ENCODE results near the gene PDXK. TPM values are rescaled to one million over a fixed set of nuclear protein-coding genes. Genes with fewer than 3 reads are reported as not detected.
A peak's percentile ranks its signal among the peaks of the same experiment; 100 is the strongest.

Gene PDXK
- total and polyA plus RNA-seq, 9 of the 15 experiments (the other 6 are each of a cell fraction or from before 2014, with no cell fraction given) = 5.6 to 162 (median 76.5) TPM

DNA sequence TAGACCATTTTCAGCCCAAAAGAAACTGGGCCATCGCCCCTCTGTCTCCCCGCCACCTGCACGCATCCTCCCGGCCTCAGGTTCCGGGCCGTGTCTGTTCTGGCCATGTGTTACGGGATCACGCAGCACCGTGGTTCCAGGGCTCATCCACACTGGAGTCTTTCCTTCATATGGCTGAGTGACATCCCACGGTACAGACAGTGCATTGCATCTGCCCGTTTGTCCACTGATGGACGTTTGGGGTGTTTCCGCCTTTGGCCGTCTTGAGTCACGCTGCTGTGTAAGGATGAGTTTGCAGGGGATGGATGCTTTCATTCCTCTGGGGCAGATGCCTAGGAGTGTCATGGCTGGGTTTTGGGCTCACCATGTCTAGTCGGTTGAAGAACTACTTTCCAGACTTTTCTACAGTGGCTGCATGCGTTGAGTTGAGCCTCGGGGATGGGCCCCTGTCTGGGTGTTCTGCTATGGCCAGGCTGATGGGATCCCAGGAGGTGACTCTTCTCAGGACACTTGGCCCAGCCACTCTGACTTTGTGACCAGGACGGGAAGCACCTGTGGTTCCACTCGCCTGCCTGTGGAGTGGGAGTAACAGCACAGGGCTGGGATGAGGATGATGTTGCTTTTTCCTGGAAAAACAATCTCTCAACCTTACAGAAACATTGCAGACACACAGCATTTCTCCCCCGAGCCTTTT, 87.2 kb downstream of the PDXK start (continued):
- TF ChIP-seq, protein P1, sequence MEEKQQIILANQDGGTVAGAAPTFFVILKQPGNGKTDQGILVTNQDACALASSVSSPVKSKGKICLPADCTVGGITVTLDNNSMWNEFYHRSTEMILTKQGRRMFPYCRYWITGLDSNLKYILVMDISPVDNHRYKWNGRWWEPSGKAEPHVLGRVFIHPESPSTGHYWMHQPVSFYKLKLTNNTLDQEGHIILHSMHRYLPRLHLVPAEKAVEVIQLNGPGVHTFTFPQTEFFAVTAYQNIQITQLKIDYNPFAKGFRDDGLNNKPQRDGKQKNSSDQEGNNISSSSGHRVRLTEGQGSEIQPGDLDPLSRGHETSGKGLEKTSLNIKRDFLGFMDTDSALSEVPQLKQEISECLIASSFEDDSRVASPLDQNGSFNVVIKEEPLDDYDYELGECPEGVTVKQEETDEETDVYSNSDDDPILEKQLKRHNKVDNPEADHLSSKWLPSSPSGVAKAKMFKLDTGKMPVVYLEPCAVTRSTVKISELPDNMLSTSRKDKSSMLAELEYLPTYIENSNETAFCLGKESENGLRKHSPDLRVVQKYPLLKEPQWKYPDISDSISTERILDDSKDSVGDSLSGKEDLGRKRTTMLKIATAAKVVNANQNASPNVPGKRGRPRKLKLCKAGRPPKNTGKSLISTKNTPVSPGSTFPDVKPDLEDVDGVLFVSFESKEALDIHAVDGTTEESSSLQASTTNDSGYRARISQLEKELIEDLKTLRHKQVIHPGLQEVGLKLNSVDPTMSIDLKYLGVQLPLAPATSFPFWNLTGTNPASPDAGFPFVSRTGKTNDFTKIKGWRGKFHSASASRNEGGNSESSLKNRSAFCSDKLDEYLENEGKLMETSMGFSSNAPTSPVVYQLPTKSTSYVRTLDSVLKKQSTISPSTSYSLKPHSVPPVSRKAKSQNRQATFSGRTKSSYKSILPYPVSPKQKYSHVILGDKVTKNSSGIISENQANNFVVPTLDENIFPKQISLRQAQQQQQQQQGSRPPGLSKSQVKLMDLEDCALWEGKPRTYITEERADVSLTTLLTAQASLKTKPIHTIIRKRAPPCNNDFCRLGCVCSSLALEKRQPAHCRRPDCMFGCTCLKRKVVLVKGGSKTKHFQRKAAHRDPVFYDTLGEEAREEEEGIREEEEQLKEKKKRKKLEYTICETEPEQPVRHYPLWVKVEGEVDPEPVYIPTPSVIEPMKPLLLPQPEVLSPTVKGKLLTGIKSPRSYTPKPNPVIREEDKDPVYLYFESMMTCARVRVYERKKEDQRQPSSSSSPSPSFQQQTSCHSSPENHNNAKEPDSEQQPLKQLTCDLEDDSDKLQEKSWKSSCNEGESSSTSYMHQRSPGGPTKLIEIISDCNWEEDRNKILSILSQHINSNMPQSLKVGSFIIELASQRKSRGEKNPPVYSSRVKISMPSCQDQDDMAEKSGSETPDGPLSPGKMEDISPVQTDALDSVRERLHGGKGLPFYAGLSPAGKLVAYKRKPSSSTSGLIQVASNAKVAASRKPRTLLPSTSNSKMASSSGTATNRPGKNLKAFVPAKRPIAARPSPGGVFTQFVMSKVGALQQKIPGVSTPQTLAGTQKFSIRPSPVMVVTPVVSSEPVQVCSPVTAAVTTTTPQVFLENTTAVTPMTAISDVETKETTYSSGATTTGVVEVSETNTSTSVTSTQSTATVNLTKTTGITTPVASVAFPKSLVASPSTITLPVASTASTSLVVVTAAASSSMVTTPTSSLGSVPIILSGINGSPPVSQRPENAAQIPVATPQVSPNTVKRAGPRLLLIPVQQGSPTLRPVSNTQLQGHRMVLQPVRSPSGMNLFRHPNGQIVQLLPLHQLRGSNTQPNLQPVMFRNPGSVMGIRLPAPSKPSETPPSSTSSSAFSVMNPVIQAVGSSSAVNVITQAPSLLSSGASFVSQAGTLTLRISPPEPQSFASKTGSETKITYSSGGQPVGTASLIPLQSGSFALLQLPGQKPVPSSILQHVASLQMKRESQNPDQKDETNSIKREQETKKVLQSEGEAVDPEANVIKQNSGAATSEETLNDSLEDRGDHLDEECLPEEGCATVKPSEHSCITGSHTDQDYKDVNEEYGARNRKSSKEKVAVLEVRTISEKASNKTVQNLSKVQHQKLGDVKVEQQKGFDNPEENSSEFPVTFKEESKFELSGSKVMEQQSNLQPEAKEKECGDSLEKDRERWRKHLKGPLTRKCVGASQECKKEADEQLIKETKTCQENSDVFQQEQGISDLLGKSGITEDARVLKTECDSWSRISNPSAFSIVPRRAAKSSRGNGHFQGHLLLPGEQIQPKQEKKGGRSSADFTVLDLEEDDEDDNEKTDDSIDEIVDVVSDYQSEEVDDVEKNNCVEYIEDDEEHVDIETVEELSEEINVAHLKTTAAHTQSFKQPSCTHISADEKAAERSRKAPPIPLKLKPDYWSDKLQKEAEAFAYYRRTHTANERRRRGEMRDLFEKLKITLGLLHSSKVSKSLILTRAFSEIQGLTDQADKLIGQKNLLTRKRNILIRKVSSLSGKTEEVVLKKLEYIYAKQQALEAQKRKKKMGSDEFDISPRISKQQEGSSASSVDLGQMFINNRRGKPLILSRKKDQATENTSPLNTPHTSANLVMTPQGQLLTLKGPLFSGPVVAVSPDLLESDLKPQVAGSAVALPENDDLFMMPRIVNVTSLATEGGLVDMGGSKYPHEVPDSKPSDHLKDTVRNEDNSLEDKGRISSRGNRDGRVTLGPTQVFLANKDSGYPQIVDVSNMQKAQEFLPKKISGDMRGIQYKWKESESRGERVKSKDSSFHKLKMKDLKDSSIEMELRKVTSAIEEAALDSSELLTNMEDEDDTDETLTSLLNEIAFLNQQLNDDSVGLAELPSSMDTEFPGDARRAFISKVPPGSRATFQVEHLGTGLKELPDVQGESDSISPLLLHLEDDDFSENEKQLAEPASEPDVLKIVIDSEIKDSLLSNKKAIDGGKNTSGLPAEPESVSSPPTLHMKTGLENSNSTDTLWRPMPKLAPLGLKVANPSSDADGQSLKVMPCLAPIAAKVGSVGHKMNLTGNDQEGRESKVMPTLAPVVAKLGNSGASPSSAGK (IDR thresholded peaks at IDR 0.05) = no peak
- 0 out of 2 replicates have a peak, but pooled peaks have one; percentile 20 for TF ChIP-seq POLR2AphosphoS5 (IDR thresholded peaks at IDR 0.05; ENCODE audit: control insufficient read depth, insufficient read depth, low read depth, low read length)
- TF ChIP-seq HMG20A (CRISPR knock-in tag; conservative IDR thresholded peaks at IDR 0.05) = no peak
- TF ChIP-seq NELFE (IDR thresholded peaks at IDR 0.05; ENCODE audit: insufficient read depth, insufficient read length) = no peak
- no peak for TF ChIP-seq NKRF (IDR thresholded peaks at IDR 0.05; ENCODE audit: borderline replicate concordance)
- TF ChIP-seq ZKSCAN8 (CRISPR knock-in tag; IDR thresholded peaks at IDR 0.05) = no peak

Data from K562 (cell line).